ENCODE data around the gene PLCH2. TPM values are rescaled to one million over a fixed set of nuclear protein-coding genes. Genes with fewer than 3 reads are reported as not detected.

The PLCH2 gene
- total RNA-seq, 1 donor, result 0.81 TPM

- no peak for TF ChIP-seq CTCF (IDR thresholded peaks at IDR 0.05; ENCODE audit: insufficient read depth, low read length)
- no peak overlapping the region for H3K4me3 ChIP-seq (ENCODE audit: low read depth, low read length)
- DNase-seq (ENCODE audit: low read depth), result no peak
Measured at GRCh38 chr1:2469103-2469940, 6.8 kb upstream of the PLCH2 start.

GRCh38 chr1:2470290-2471158 lies 5.6 kb upstream of the PLCH2 start:
- no peak for TF ChIP-seq CTCF (IDR thresholded peaks at IDR 0.05; ENCODE audit: insufficient read depth, low read length)
- no peak for DNase-seq (ENCODE audit: low read depth)
- H3K4me3 ChIP-seq (ENCODE audit: low read depth, low read length), result no peak overlapping the region

- DNase-seq (ENCODE audit: low read depth), result no peak
- no peak overlapping the region for H3K4me3 ChIP-seq (ENCODE audit: low read depth, low read length)
- TF ChIP-seq CTCF (IDR thresholded peaks at IDR 0.05; ENCODE audit: insufficient read depth, low read length), result no peak
Measured at GRCh38 chr1:2471159-2471471, 5.0 kb upstream of the PLCH2 start.

- no peak for TF ChIP-seq CTCF (IDR thresholded peaks at IDR 0.05; ENCODE audit: insufficient read depth, low read length)
- no peak overlapping the region for H3K4me3 ChIP-seq (ENCODE audit: low read depth, low read length)
- no peak for DNase-seq (ENCODE audit: low read depth)
Measured at GRCh38 chr1:2471587-2472001, 4.5 kb upstream of the PLCH2 start.

GRCh38 chr1:2472109-2472508 lies 4.0 kb upstream of the PLCH2 start:
- no peak for TF ChIP-seq CTCF (IDR thresholded peaks at IDR 0.05; ENCODE audit: insufficient read depth, low read length)
- DNase-seq (ENCODE audit: low read depth), result no peak
- no peak overlapping the region for H3K4me3 ChIP-seq (ENCODE audit: low read depth, low read length)

- TF ChIP-seq CTCF (IDR thresholded peaks at IDR 0.05; ENCODE audit: insufficient read depth, low read length), result no peak
- no peak for DNase-seq (ENCODE audit: low read depth)
- no peak overlapping the region for H3K4me3 ChIP-seq (ENCODE audit: low read depth, low read length)
Measured at GRCh38 chr1:2472561-2473177, 3.4 kb upstream of the PLCH2 start.

Data from fibroblast of the aortic adventitia (primary cell).